ENCODE results near the gene B4GALT3. TPM values are rescaled to one million over a fixed set of nuclear protein-coding genes. Genes with fewer than 3 reads are reported as not detected.

B4GALT3 gene
- total RNA-seq, 1 donor from 2014 or later = 24.3 TPM

DNA sequence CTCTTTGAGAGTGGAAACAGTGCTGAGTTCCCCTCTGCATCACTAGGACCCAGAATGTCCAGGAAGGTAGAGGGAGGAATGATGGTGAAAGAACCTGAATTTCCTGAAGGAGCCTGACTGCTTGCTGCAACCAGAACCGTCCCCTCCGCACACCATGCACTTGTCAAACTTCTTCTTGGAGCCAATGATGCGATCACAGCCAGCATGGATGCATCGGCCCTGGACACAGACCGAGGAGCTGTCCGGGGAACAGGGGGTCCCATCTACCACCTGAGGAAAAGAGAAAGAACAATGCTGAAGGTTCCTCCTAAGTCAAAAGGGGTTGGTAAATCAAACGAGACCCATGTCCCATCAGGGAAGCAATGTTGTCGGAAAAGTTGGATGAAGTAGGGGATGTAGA is 14.7 kb upstream of the B4GALT3 start:
- Mint-ChIP-seq H3K36me3 (ENCODE audit: unreplicated experiment) (peaks cover 2% of the 10 kb centered on the region), H3K4me3 (ENCODE audit: unreplicated experiment) (no peak overlapping the region), H3K4me1 (ENCODE audit: unreplicated experiment) (peaks cover 13% of the 10 kb centered on the region), H3K27ac (ENCODE audit: unreplicated experiment) (no peak overlapping the region), H3K9me3 (ENCODE audit: unreplicated experiment) (no peaks in the 10 kb centered on the region), H3K27me3 (ENCODE audit: unreplicated experiment) (no peaks in the 10 kb centered on the region)
- no peak for DNase-seq (ENCODE audit: extremely low spot score, unreplicated experiment)
- TF ChIP-seq, protein P1, sequence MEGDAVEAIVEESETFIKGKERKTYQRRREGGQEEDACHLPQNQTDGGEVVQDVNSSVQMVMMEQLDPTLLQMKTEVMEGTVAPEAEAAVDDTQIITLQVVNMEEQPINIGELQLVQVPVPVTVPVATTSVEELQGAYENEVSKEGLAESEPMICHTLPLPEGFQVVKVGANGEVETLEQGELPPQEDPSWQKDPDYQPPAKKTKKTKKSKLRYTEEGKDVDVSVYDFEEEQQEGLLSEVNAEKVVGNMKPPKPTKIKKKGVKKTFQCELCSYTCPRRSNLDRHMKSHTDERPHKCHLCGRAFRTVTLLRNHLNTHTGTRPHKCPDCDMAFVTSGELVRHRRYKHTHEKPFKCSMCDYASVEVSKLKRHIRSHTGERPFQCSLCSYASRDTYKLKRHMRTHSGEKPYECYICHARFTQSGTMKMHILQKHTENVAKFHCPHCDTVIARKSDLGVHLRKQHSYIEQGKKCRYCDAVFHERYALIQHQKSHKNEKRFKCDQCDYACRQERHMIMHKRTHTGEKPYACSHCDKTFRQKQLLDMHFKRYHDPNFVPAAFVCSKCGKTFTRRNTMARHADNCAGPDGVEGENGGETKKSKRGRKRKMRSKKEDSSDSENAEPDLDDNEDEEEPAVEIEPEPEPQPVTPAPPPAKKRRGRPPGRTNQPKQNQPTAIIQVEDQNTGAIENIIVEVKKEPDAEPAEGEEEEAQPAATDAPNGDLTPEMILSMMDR (IDR thresholded peaks at IDR 0.05) = no peak

DNA sequence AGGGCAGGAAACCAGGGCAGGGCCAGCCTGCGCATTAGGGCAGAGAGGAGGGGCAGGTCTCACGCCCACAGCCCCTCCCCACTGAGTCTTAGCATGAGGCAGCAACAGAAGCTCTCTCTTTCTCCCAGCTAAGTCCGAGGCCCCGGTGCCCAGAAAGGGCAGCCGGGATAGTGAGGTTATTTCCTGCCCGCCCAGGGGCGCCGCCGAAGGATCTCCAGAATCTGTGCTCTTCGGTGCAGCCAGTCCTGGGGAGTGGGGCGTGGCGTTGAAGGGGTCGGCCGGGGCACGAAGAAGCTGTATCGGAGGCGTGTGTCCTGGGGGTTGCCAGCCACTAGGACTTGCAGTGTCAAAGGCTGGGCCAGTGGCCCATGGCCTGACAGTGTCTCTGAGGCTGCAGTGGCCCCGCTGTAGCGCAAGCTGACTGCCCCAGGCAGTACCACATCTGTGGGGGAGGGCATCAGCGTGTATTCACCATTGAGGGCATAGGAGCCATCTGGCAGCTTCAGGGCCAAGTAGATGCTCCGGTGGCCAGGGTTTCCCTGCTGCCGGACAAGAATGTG is 13.7 kb upstream of the B4GALT3 start:
- H3K27me3 Mint-ChIP-seq (ENCODE audit: unreplicated experiment) = no peaks in the 10 kb centered on the region
- no peak overlapping the region for H3K4me3 Mint-ChIP-seq (ENCODE audit: unreplicated experiment)
- H3K27ac Mint-ChIP-seq (ENCODE audit: unreplicated experiment) = no peak overlapping the region
- H3K9me3 Mint-ChIP-seq (ENCODE audit: unreplicated experiment) = no peaks in the 10 kb centered on the region
- peaks cover 4% of the 10 kb centered on the region for H3K4me1 Mint-ChIP-seq (ENCODE audit: unreplicated experiment)
- peaks cover 2% of the 10 kb centered on the region for H3K36me3 Mint-ChIP-seq (ENCODE audit: unreplicated experiment)
- TF ChIP-seq, protein P1 (IDR thresholded peaks at IDR 0.05) = no peak
- no peak for DNase-seq (ENCODE audit: extremely low spot score, unreplicated experiment)

DNA sequence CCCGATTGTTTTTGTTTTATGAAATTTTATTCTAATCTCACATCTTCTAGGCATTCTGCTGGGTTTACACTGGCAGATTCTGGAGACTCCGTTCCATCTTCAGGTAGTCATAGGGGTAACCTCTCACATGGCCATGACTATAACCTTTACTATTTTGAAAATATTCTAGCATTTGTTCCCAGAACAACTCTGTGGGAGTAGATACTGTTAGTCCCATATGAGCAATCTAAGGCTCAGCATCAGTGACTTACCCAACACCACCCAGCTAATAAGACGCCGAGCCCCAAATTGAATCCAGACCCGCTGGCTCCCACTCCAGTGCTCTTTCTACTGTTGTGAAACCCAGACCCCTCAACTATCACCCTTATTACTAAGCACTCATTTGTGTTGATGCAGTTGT is 11.7 kb upstream of the B4GALT3 start:
- Mint-ChIP-seq H3K27me3 (ENCODE audit: unreplicated experiment) (no peaks in the 10 kb centered on the region), H3K4me1 (ENCODE audit: unreplicated experiment) (peaks cover 11% of the 10 kb centered on the region), H3K36me3 (ENCODE audit: unreplicated experiment) (peaks cover 2% of the 10 kb centered on the region), H3K4me3 (ENCODE audit: unreplicated experiment) (no peak overlapping the region), H3K27ac (ENCODE audit: unreplicated experiment) (no peak overlapping the region), H3K9me3 (ENCODE audit: unreplicated experiment) (no peaks in the 10 kb centered on the region)
- TF ChIP-seq, protein P1 (IDR thresholded peaks at IDR 0.05) = no peak
- DNase-seq (ENCODE audit: extremely low spot score, unreplicated experiment) = no peak

DNA sequence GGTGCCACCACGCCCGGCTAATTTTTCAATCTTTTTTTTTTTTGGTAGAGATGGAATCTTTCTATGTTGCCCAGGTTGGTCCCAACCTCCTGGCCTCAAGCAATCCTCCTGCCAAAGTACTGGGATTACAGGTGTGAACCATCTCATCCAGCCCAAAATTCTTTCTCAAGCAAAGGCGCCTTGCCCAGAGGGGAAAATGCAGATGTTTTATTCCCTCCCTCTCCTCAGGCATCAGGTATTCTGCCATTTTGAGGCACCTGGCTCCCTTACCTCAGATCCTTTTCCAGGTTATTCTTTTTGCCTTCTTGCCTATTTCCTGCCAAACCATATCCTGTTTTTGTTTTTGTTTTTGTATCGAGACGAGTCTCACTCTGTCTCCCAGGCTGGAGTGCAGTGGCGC is 11.1 kb upstream of the B4GALT3 start:
- H3K27me3 Mint-ChIP-seq (ENCODE audit: unreplicated experiment) = no peaks in the 10 kb centered on the region
- peaks cover 2% of the 10 kb centered on the region for H3K36me3 Mint-ChIP-seq (ENCODE audit: unreplicated experiment)
- H3K27ac Mint-ChIP-seq (ENCODE audit: unreplicated experiment) = no peak overlapping the region
- no peaks in the 10 kb centered on the region for H3K9me3 Mint-ChIP-seq (ENCODE audit: unreplicated experiment)
- TF ChIP-seq, protein P1 (IDR thresholded peaks at IDR 0.05) = no peak
- H3K4me1 Mint-ChIP-seq (ENCODE audit: unreplicated experiment) = peaks cover 11% of the 10 kb centered on the region
- DNase-seq (ENCODE audit: extremely low spot score, unreplicated experiment) = no peak
- no peak overlapping the region for H3K4me3 Mint-ChIP-seq (ENCODE audit: unreplicated experiment)

DNA sequence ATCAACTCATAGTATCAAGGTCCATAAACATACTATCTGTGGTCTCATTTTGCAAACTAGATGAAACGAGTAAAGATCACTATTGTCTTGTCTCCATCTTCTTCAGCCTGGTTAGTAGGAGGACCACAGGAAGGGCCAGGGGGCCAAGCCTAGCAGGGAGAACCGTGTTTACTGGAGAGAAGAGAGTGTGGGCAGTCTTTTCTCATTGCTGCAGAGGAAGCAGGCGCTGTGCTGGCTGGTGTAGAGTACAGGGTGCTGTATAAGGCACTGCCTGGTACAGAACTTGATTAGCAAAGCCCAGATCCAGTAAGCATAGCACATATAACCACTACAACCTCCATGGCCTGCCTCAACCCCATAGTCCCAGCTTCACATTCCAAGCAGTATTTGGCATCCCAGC is 10.0 kb upstream of the B4GALT3 start:
- Mint-ChIP-seq H3K27me3 (ENCODE audit: unreplicated experiment) (no peaks in the 10 kb centered on the region), H3K4me3 (ENCODE audit: unreplicated experiment) (no peak overlapping the region), H3K9me3 (ENCODE audit: unreplicated experiment) (no peaks in the 10 kb centered on the region), H3K4me1 (ENCODE audit: unreplicated experiment) (peaks cover 14% of the 10 kb centered on the region), H3K36me3 (ENCODE audit: unreplicated experiment) (no peaks in the 10 kb centered on the region), H3K27ac (ENCODE audit: unreplicated experiment) (no peak overlapping the region)
- TF ChIP-seq, protein P1 (IDR thresholded peaks at IDR 0.05) = no peak
- DNase-seq (ENCODE audit: extremely low spot score, unreplicated experiment) = no peak

Measured in osteocyte (in vitro differentiated cells).